ENCODE results near the gene ATRIP. TPM values are rescaled to one million over a fixed set of nuclear protein-coding genes. Genes with fewer than 3 reads are reported as not detected.

ATRIP gene
- total RNA-seq, 1 donor, result 7.8 TPM

DNA sequence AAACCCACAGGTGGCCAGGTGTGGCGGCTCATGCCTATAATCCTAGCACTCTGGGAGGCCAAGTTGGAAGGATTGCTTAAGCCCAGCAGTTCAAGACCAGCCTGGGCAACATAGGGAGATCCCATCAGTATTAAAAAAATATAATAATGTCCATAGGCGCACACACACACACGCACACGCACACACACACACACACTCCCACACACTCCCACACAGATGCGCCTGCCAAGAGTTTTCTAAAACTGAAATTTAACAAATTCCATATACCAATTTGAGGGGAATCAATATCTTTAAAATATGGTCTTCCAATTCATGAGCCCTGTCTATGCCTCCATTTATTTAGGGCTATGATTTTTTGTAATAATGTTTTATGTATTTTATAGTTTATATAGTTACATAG, 40.4 kb downstream of the ATRIP start:
- TF ChIP-seq, protein P1, sequence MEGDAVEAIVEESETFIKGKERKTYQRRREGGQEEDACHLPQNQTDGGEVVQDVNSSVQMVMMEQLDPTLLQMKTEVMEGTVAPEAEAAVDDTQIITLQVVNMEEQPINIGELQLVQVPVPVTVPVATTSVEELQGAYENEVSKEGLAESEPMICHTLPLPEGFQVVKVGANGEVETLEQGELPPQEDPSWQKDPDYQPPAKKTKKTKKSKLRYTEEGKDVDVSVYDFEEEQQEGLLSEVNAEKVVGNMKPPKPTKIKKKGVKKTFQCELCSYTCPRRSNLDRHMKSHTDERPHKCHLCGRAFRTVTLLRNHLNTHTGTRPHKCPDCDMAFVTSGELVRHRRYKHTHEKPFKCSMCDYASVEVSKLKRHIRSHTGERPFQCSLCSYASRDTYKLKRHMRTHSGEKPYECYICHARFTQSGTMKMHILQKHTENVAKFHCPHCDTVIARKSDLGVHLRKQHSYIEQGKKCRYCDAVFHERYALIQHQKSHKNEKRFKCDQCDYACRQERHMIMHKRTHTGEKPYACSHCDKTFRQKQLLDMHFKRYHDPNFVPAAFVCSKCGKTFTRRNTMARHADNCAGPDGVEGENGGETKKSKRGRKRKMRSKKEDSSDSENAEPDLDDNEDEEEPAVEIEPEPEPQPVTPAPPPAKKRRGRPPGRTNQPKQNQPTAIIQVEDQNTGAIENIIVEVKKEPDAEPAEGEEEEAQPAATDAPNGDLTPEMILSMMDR (IDR thresholded peaks at IDR 0.05; ENCODE audit: insufficient read depth, low read depth, low read length), result no peak
- DNase-seq (ENCODE audit: low read depth), result no peak
- no peak overlapping the region for H3K4me3 ChIP-seq (ENCODE audit: low read depth, low read length)

DNA sequence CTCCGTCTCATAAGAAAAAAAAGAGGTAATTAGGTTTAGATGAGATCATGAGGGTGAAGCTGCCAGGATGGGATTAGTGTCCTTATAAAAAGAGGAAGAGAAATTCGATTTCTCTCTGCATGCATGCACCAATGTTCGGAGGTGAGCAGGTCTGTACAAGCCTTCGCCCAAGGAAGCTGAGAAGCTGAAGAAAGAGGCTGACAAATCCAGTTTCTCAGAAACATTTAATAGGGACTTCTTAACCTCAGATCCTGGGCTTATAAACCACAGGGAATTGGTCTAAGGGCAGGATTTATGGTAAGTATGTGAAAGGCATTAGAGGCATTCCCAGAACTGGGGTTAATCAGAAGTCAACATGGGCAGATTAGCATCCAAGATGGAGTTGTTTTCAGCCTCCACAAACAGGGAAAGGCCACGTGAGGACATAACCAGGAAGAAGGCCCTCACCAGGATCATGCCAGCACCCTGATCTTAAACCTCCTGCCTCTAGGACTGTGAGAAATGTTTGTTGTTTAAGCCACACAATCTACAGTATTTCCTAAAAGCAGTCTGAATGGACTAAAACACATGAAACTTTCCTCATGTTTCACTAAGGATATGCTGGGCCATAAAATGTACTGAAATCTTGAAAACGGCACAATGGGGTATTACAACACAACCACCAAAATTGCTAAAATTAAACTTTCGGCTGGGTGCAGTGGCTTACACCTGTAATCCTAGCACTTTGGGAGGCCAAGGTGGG, 46.1 kb downstream of the ATRIP start:
- TF ChIP-seq, protein P1 (IDR thresholded peaks at IDR 0.05; ENCODE audit: insufficient read depth, low read depth, low read length), result no peak
- no peak overlapping the region for H3K4me3 ChIP-seq (ENCODE audit: low read depth, low read length)
- DNase-seq (ENCODE audit: low read depth), result peak; percentile 91

DNA sequence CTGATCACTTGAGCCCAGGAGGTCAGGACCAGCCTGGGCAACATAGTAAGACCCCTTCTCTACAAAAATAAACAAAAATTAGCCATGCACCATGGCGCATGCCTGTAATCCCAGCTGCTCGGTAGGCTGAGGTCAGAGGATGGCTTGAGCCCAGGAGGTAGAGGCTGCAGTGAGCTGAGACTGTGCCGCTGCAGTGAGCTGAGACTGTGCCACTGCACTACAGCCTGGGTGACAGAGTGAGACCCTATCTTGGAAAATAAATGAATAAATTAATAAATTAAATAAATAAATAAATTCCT, 46.6 kb downstream of the ATRIP start:
- no peak for DNase-seq (ENCODE audit: low read depth)
- no peak overlapping the region for H3K4me3 ChIP-seq (ENCODE audit: low read depth, low read length)
- TF ChIP-seq, protein P1 (IDR thresholded peaks at IDR 0.05; ENCODE audit: insufficient read depth, low read depth, low read length), result no peak

DNA sequence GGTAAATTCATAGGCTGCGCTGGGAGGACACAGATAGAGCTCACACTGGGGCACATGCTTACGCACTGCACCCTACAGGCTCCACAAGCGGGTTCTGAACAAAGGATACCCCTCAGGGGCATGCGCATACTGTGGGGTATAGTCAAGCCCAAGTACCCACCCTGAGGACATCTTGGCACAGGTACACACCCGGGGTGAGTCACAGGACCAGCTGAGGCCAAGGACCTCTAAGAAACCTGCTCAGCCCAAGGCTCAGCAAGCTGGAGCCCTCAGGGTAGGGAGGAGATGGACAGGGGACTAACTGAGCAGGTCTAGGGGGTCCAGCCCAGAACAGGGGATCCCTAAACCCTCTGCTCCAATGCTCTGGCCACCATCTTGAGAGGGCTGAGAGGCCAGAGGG, 54.1 kb downstream of the ATRIP start:
- TF ChIP-seq, protein P1 (IDR thresholded peaks at IDR 0.05; ENCODE audit: insufficient read depth, low read depth, low read length), result no peak
- H3K4me3 ChIP-seq (ENCODE audit: low read depth, low read length), result no peak overlapping the region
- no peak for DNase-seq (ENCODE audit: low read depth)

DNA sequence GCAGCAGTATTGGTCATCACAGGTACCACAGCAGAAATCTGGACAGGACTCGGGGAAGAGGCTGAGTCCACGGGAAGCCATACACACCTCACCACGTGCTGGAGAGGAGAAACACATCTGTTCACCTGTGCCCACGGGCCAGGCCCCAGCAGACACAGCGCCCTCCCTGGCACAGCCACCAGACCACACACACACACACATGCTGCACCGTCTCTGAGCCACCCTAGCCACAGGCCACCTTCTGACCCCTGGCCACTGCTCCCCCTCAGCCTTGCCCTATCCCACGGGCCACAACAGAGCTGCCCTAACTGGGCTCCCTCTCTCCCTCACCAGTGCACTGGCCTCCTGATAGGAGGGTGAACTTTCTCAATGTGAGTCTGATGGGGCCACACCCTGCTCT, 54.7 kb downstream of the ATRIP start:
- no peak for DNase-seq (ENCODE audit: low read depth)
- no peak overlapping the region for H3K4me3 ChIP-seq (ENCODE audit: low read depth, low read length)
- TF ChIP-seq, protein P1 (IDR thresholded peaks at IDR 0.05; ENCODE audit: insufficient read depth, low read depth, low read length), result no peak

DNA sequence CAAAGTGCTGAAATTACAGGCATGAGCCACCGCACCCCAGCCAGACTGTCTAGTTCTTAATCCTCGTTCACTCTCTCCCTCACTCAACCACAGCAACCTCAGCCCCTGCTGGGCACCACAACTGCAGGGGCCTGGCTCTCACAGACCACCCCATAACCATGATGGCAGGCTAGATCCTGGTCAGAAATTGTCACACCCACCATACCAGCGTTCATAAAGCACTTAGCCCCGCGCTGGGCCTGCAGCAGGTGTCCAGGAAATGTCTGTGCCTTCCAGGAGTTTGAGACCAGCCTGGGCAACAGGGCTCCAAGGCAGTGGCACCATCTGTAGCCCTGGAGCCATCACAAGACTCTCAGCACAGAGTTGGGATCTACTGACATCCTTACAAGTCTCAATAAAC, 55.6 kb downstream of the ATRIP start:
- TF ChIP-seq, protein P1 (IDR thresholded peaks at IDR 0.05; ENCODE audit: insufficient read depth, low read depth, low read length), result no peak

DNA sequence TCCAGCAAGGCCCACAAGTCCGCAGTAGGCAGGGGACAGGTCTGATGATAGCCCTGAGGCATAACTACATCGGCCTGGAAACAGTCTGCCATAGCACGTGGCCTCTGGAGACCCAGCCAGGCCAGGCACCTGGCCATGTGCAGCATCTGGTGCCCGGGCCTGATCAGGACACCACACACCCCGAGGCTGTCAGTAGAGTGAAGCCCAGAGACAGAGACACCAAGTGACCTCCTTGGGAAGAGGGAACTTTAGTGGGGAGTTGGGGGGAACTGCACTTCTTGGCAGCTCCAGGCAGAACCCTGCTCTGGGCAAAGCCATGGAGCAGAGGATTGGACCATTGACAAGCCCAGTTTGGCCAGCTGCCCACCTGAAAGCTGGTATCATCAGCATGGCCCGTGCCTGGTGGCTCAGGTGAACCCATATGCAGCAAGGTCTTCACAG, 56.2 kb downstream of the ATRIP start:
- TF ChIP-seq, protein P1 (IDR thresholded peaks at IDR 0.05; ENCODE audit: insufficient read depth, low read depth, low read length), result no peak
- DNase-seq (ENCODE audit: low read depth), result no peak
- peak overlapping the region; percentile 83 for H3K4me3 ChIP-seq (ENCODE audit: low read depth, low read length)

More for the DNA sequence above, 55.6 kb downstream of the ATRIP start:
- H3K4me3 ChIP-seq (ENCODE audit: low read depth, low read length), result no peak overlapping the region
- DNase-seq (ENCODE audit: low read depth), result no peak
